ENCODE data around the gene IRF2BPL.

Gene IRF2BPL

GRCh38 chr14:77028384-77029231 lies at the start of gene IRF2BPL:
Gene IRF2BPL, minus strand, starts transcription at chr14:77028708. Its CDS starts 916 bp downstream, at chr14:77027792.
- DNase-seq (ENCODE audit: low read depth in 1 of 2, low spot score in 1 of 2): peak; percentile 81 to 94

DNA sequence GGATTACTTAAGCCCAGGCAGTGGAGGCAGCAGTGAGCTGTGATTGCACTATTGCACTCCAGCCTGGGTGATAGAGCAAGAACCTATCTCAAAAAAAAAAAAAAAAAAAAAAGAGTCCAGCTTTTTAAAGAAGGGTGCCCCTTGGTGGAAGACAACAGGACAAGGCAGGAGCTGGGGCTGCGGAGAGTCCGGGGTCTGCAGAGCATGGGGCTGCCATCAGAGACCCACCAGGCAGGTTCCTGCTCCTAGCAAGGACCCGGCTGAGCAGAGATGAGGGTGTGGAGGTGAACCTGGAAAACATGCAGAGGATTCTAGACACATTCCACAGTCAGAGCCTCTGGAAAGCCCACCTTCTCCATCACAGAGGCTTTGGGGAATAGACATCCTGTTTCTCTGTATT lies 48.5 kb upstream of the IRF2BPL start:
- DNase-seq (ENCODE audit: low read depth in 1 of 2, low spot score in 1 of 2): no peak

- no peak for DNase-seq (ENCODE audit: low read depth in 1 of 2, low spot score in 1 of 2)
Measured at GRCh38 chr14:77076113-77076631, 47.7 kb upstream of the IRF2BPL start.

GRCh38 chr14:77074969-77075368 lies 46.5 kb upstream of the IRF2BPL start:
- DNase-seq (ENCODE audit: low read depth in 1 of 2, low spot score in 1 of 2): no peak

GRCh38 chr14:77071938-77072388 lies 43.5 kb upstream of the IRF2BPL start:
- no peak for DNase-seq (ENCODE audit: low read depth in 1 of 2, low spot score in 1 of 2)

DNA sequence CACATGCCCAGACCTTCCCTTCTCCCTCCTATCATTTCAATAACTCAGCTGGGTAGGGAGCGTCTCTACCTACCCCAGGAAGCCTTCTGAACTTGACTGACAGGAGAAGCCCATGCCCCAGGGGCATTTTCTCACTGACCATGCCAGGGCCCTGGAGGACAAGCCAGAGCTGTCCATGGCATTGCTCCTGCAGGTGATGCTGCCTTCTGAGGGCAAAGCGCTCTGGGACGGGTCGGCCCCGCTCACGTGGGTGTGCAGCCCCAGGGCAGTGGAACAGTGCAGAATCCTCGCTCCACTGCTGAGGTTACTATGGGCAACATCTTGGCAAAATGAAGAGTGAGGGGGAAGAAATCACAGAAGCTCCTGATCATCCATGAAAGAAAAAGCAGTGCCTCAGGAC lies 41.0 kb upstream of the IRF2BPL start:
- no peak for DNase-seq (ENCODE audit: low read depth in 1 of 2, low spot score in 1 of 2)

- DNase-seq (ENCODE audit: low read depth in 1 of 2, low spot score in 1 of 2): no peak
Measured at GRCh38 chr14:77068517-77069200, 40.2 kb upstream of the IRF2BPL start.

- DNase-seq (ENCODE audit: low read depth in 1 of 2, low spot score in 1 of 2): peak in 1 of 2 donors; percentile 20
Measured at GRCh38 chr14:77067632-77068516, 39.4 kb upstream of the IRF2BPL start.

DNA sequence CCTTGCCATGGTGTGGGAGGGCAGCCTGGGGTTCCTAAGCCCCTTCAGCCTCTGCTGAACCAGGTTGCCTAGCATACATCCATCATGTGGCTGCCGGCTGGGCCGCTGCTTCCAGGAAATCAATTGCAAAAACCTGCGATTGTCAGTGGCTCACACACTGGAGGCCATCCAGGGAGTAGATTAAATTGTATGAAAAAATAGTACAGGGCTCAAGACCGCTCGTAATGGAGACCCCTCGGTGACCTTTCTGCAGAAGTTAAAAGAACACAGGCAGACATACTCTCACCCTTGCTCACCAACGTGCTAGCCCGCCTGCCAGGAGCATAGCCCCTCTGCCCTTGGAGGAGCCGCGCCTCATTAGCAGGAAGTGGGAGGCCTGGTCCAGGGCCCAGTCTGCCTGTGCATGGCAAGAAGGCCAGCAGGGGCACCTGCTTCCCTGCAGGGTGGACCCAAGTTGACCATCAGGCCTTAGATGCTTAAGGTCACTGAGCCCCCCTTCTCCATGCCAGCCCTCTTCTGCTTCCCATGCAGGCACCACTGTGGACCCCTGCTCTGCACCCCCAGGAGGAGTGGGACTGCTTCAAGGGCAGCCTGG lies 38.2 kb upstream of the IRF2BPL start:
- no peak for DNase-seq (ENCODE audit: low read depth in 1 of 2, low spot score in 1 of 2)

- no peak for DNase-seq (ENCODE audit: low read depth in 1 of 2, low spot score in 1 of 2)
Measured at GRCh38 chr14:77065851-77066577, 37.5 kb upstream of the IRF2BPL start.

GRCh38 chr14:77064521-77065178 lies 36.1 kb upstream of the IRF2BPL start:
- DNase-seq (ENCODE audit: low read depth in 1 of 2, low spot score in 1 of 2): no peak

DNA sequence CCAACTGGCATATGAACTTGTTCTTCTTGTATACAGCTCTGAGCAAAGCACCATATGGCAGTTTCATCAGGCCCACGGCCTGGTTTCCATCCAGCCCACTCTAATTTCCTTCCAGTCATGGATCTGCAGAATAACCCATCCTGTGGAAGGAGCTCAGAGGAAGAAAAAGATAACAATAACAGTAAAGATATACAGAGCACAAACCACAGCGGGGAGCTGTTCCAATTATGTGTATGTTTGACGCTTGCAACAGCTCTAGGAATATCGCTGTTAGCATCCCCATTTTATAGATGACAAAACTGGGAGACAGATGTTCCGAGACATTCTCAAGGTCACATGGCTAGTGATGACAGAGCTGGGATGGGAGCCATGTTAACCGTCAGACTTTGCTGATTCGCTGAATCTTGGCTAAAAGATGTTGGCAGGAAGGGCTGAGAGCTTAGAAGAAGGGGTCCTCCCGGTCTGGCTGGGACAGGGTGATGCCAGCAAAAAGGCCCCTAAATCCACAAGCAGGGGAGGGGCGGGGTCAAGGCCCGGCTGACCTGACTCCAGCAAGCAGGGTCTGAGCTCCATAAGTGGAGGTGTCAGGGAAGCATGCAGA lies 35.2 kb upstream of the IRF2BPL start:
- DNase-seq (ENCODE audit: low read depth in 1 of 2, low spot score in 1 of 2): no peak

- no peak for DNase-seq (ENCODE audit: low read depth in 1 of 2, low spot score in 1 of 2)
Measured at GRCh38 chr14:77062261-77062660, 33.8 kb upstream of the IRF2BPL start.

- DNase-seq (ENCODE audit: low read depth in 1 of 2, low spot score in 1 of 2): no peak
Measured at GRCh38 chr14:77061630-77062257, 33.2 kb upstream of the IRF2BPL start.

GRCh38 chr14:77059276-77059915 lies 30.9 kb upstream of the IRF2BPL start:
- no peak for DNase-seq (ENCODE audit: low read depth in 1 of 2, low spot score in 1 of 2)

DNA sequence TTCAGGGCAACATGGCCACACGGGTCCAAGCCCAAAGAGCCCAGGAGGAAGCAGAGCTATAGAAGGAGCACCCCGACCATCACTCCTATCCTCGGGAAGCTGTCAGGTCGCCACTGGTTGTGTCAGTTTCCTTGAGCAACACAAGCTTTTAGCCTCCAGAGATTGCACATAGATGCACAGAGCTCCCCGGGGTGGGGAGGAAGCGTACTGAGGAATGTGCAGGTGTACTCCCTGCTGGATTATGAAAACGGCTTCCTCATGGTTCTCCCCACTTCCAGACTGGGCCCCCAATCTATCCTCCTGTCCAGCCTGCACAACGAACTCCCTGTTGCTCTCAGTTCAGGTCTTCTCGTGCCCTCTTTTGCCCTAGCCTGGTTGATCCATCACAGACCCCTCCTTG lies 30.3 kb upstream of the IRF2BPL start:
- no peak for DNase-seq (ENCODE audit: low read depth in 1 of 2, low spot score in 1 of 2)

- no peak for DNase-seq (ENCODE audit: low read depth in 1 of 2, low spot score in 1 of 2)
Measured at GRCh38 chr14:77058117-77058516, 29.6 kb upstream of the IRF2BPL start.

- no peak for DNase-seq (ENCODE audit: low read depth in 1 of 2, low spot score in 1 of 2)
Measured at GRCh38 chr14:77055981-77056380, 27.5 kb upstream of the IRF2BPL start.
